T47D (cell line): ENCODE measurements around the gene RAB11FIP5.

ENCODE experiments used
- DNase-seq, 2 experiments: peaks; one replicate each; pipeline versions ENCODE4 v3.0.0 to v3.0.0-alpha.2; 2011 to 2012; ENCODE audit warnings: low read depth in 1 of 2, low spot score in 1 of 2
- JUND ChIP-seq: IDR thresholded peaks from 2 replicates; pipeline ENCODE4 v1.6.1; 2012; ENCODE audit warnings: low read depth
- in situ Hi-C: cut with HindIII; loops from 2 replicates; pipeline ENCODE4 v1.10.0; 2016; ENCODE audit warnings: low sequenced_read_pairs, low pct_unique_long_range_greater_than_20kb

The RAB11FIP5 gene

GRCh38 chr2:73117441-73117840 lies 4.7 kb upstream of the RAB11FIP5 start:
- TF ChIP-seq JUND: no peak
- in situ Hi-C loops: no loop called here

GRCh38 chr2:73116182-73116960 lies 3.6 kb upstream of the RAB11FIP5 start:
- no peak for DNase-seq
- no peak for TF ChIP-seq JUND
- in situ Hi-C loops: no loop called here

More at GRCh38 chr2:73117441-73117840, 4.7 kb upstream of the RAB11FIP5 start:
- no peak for DNase-seq

- in situ Hi-C loops: no loop called here
- no peak for DNase-seq
- TF ChIP-seq JUND: no peak
Observed at GRCh38 chr2:73114273-73114867, 1.6 kb upstream of the RAB11FIP5 start.

- in situ Hi-C loops: no loop called here
- peak; percentile 14 to 42 for DNase-seq
- no peak for TF ChIP-seq JUND
Observed at GRCh38 chr2:73112026-73112912, 479 bp downstream of the RAB11FIP5 start.

GRCh38 chr2:73111073-73112025 lies 1.4 kb downstream of the RAB11FIP5 start:
- in situ Hi-C loops: no loop called here
- no peak for TF ChIP-seq JUND
- DNase-seq: peak; percentile 15 to 35

GRCh38 chr2:73110168-73111072 lies 2.3 kb downstream of the RAB11FIP5 start:
- in situ Hi-C loops: no loop called here
- TF ChIP-seq JUND: no peak
- no peak for DNase-seq

- DNase-seq: no peak
- TF ChIP-seq JUND: no peak
- in situ Hi-C loops: no loop called here
Observed at GRCh38 chr2:73109431-73110167, 3.1 kb downstream of the RAB11FIP5 start.

- in situ Hi-C loops: no loop called here
- no peak for DNase-seq
- TF ChIP-seq JUND: no peak
Observed at GRCh38 chr2:73107211-73107926, 5.4 kb downstream of the RAB11FIP5 start.

- in situ Hi-C loops: no loop called here
- no peak for TF ChIP-seq JUND
- DNase-seq: no peak
Observed at GRCh38 chr2:73106791-73107190, 6.0 kb downstream of the RAB11FIP5 start.

GRCh38 chr2:73105511-73105971 lies 7.2 kb downstream of the RAB11FIP5 start:
- in situ Hi-C loops: no loop called here
- no peak for DNase-seq
- TF ChIP-seq JUND: no peak
